Measurements from ENCODE around the gene ATP6V1E1.
A peak's percentile ranks its signal among the peaks of the same experiment; 100 is the strongest.

DNA sequence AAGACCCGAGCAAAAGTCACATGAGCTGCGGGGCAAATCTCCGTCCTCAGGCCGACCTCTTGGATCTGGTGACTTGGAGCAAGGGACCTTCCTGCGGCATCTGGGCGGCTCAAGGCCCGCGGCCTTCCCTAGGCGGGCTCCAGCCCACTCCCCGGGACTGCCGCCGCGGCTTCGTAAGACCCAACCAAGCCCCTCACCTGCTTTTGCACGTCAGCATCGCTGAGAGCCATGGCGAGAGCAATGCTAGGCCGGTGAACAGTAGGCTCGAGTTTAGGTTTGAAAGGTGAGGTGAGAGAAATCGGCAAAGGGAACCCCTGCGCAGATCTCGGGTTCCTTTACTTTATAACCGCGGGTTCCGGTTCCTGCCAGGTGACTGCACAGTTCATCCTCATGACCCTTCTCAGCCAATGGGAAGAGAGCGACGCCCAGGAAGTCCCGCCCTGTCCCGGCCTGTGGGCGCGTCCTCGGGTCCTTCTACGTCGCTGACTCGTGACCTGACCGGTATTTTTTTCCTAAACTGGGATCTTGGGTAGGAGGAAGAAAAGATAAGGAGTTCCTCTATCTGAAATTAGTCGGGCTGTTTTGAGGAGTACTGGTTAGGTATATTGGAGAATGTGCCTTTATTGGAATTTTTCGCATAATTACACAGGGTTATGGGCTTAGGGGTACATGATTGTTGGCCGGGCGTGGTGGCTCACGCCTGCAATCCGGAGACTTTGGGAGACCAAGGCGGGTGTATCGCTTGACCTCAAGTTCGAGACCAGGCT is at the start of gene ATP6V1E1:
- TF ChIP-seq, protein P1, sequence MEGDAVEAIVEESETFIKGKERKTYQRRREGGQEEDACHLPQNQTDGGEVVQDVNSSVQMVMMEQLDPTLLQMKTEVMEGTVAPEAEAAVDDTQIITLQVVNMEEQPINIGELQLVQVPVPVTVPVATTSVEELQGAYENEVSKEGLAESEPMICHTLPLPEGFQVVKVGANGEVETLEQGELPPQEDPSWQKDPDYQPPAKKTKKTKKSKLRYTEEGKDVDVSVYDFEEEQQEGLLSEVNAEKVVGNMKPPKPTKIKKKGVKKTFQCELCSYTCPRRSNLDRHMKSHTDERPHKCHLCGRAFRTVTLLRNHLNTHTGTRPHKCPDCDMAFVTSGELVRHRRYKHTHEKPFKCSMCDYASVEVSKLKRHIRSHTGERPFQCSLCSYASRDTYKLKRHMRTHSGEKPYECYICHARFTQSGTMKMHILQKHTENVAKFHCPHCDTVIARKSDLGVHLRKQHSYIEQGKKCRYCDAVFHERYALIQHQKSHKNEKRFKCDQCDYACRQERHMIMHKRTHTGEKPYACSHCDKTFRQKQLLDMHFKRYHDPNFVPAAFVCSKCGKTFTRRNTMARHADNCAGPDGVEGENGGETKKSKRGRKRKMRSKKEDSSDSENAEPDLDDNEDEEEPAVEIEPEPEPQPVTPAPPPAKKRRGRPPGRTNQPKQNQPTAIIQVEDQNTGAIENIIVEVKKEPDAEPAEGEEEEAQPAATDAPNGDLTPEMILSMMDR (IDR thresholded peaks at IDR 0.05) = no peak
- TF ChIP-seq EP300 (IDR thresholded peaks at IDR 0.05) (no peak), POLR2A (IDR thresholded peaks at IDR 0.05; ENCODE audit: low read length) (peak; percentile 51), RAD21 (conservative IDR thresholded peaks at IDR 0.05 in 1 of 2, IDR thresholded peaks at IDR 0.05 in 1 of 2) (no peak), FOXS1 (CRISPR knock-in tag; IDR thresholded peaks at IDR 0.05) (no peak), CEBPB (IDR thresholded peaks at IDR 0.05) (no peak), KDM1A (IDR thresholded peaks at IDR 0.05; ENCODE audit: low read depth) (no peak), CHD4 (IDR thresholded peaks at IDR 0.05; ENCODE audit: borderline replicate concordance) (no peak)
- TF ChIP-seq, protein P2, sequence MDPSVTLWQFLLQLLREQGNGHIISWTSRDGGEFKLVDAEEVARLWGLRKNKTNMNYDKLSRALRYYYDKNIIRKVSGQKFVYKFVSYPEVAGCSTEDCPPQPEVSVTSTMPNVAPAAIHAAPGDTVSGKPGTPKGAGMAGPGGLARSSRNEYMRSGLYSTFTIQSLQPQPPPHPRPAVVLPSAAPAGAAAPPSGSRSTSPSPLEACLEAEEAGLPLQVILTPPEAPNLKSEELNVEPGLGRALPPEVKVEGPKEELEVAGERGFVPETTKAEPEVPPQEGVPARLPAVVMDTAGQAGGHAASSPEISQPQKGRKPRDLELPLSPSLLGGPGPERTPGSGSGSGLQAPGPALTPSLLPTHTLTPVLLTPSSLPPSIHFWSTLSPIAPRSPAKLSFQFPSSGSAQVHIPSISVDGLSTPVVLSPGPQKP (IDR thresholded peaks at IDR 0.05; ENCODE audit: low read depth, low read length) = no peak
